Daoy (cell line): Measurements from ENCODE around the gene ISCA2. TPM values are rescaled to one million over a fixed set of nuclear protein-coding genes. Genes with fewer than 3 reads are reported as not detected.
A peak's percentile ranks its signal among the peaks of the same experiment; 100 is the strongest.
"Not testable (repeated sequence)": the region's sequence is repeated elsewhere in the genome, so short reads cannot be mapped to it uniquely, and the experiment has no call there.

ENCODE experiments used
- DNase-seq: peaks from one replicate; pipeline ENCODE4 v3.0.0-alpha.2; 2015; ENCODE audit warnings: low read depth
- total RNA-seq: library from RNA; depleted of rRNA; stranded (reverse); fragments of >200 nt; shearing (Covaris generic); gene quantifications from 2 replicates; pipeline ENCODE4 v1.2.3, GENCODE V29; 2014; rRNA removed

The ISCA2 gene, protein sequence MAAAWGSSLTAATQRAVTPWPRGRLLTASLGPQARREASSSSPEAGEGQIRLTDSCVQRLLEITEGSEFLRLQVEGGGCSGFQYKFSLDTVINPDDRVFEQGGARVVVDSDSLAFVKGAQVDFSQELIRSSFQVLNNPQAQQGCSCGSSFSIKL
- 27.1 and 27.8 TPM in 2 replicates for total RNA-seq

- DNase-seq: peak; percentile 100
Measured at GRCh38 chr14:74493343-74494261, at the start of gene ISCA2. TSS of gene ISCA2 (plus strand) at chr14:74493765. CDS start at chr14:74493775, 10 bp downstream.

GRCh38 chr14:74444866-74445265, 48.7 kb upstream of the ISCA2 start:
- no peak for DNase-seq

DNA sequence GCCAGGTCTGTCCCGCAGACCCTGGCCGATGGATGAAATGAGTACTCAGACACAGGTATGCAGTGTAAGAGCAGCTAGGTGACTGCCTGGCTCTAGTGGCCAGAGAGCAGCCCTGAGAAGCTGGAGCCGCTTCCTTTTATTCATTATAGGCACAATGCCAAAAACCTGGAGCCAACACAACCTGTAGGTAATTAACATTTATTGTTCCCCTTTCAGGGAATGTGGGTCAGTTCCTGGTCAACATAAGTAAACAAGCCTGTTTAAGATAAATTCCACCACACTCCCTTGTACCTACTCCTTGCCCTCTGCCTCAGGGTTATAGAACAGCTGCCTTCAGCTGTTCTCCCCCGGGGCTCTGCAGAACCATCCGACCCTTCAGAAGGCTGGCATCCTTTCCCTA, 39.2 kb upstream of the ISCA2 start:
- not testable (repeated sequence) for DNase-seq

DNA sequence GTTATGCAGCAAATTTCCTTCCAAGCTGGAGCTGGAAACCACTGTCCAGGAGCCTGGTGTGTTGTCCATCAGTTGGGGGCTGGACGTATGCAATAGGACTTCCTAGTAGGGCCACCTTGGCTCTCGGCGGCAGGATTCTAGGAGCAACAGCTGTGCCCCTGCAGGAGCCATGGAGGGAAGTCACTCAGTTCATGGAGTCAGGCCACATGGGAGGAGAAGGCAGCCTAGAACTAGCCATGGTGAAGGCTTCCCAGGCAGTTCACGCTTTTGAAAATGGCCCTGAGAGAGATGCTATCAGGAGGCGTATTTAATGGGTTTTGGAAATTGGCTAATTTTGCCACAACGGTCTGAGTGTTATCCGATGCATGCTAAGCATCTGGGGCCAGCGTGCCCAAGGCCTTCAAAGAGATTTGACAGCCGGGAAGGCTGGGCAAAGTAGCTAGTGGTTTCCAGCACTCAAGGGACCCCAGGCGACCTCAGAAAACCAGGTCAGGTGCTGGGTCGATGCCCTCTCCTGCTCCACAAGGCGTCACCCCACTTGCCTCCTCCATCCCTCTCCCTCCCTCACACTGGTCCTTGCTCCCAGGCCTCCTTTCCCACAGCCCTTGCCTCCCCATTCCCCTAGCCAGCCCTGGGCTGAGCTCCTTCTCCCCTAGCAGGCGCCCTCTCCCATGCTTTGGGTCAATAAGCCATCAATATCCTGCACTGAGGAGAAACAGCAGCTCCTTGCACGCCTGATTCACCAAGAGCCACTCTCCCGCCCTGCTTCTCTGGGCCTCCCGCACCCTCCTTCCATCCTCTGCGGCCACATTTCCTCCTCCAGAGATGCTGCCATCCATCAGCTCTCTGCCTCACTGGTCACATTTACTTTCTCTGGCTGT, 36.6 kb upstream of the ISCA2 start:
- DNase-seq: no peak

- DNase-seq: no peak
Measured at GRCh38 chr14:74457565-74457895, 36.0 kb upstream of the ISCA2 start.

DNA sequence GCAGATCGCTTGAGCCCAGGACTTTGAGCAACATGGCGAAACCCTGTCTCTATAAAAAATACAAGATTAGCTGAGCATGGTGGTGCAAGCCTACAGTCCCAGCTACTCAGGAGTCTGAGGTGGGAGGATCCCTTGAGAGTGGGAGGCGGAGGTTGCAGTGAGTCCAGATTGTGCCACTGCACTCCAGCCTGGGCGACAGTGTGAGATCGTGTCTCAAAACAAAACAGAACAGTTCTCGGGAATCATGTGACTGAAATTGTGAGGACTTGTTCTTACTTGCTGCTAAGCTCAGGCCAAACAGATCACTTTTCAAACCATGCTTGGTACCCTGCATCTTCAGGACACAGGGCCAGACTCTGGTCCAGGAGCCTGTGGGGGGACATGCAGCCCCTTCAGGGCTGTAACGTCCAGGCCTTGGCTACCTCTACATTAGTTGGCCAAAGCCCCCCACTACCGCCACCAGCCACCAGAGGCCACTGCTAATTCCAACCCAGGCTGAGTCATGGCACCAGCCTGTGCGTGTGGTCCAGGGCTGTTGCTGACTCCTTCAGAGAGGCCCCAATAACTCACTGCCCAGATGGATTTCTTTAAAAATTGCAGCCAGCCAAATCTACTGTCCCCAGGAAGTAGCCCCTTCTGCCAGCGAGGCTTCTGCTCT, 34.1 kb upstream of the ISCA2 start:
- peak; percentile 87 for DNase-seq

DNA sequence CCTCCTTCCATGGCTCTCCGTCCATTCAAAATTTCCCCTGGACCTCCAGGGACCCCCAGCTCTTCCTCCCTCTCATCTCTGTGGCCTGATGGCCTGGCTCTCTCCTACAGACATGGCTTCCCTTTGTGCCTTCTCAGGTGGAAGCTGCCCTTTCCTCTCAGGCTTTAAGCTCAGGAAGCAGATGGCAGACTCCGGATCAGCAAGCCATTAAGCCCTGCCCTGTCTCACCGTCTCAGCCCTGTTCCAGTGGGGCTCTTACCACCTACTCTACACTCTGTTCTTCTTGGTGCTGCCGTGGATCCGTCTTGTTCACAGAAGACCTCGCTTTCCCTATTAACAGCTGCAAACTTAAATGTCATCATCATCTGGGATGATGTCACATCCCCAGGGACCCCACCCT, 33.6 kb upstream of the ISCA2 start:
- no peak for DNase-seq

- no peak for DNase-seq
Measured at GRCh38 chr14:74462993-74463392, 30.6 kb upstream of the ISCA2 start.

- DNase-seq: no peak
Measured at GRCh38 chr14:74463697-74464096, 29.9 kb upstream of the ISCA2 start.

DNA sequence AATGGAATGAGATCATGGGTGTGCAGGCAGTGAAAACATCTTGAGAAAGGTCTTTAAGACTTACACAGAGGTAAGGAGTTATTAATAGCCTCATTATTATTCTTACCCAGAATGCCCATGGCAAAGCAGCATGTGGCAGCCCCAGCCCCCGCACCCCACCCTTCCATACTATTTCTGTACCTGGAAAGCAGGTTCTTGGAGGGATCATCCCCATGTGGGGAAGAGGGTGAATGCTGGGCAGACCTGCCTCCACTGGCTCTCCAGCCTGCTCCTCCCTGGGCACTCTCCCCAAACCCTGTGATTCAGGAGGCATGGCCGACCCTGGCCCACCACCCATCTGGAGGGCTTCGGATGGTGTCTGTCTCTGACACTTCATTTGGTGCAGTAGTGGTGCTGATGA, 28.8 kb upstream of the ISCA2 start:
- DNase-seq: no peak

- DNase-seq: no peak
Measured at GRCh38 chr14:74465335-74465734, 28.2 kb upstream of the ISCA2 start.

GRCh38 chr14:74468513-74468912, 25.1 kb upstream of the ISCA2 start:
- no peak for DNase-seq

DNA sequence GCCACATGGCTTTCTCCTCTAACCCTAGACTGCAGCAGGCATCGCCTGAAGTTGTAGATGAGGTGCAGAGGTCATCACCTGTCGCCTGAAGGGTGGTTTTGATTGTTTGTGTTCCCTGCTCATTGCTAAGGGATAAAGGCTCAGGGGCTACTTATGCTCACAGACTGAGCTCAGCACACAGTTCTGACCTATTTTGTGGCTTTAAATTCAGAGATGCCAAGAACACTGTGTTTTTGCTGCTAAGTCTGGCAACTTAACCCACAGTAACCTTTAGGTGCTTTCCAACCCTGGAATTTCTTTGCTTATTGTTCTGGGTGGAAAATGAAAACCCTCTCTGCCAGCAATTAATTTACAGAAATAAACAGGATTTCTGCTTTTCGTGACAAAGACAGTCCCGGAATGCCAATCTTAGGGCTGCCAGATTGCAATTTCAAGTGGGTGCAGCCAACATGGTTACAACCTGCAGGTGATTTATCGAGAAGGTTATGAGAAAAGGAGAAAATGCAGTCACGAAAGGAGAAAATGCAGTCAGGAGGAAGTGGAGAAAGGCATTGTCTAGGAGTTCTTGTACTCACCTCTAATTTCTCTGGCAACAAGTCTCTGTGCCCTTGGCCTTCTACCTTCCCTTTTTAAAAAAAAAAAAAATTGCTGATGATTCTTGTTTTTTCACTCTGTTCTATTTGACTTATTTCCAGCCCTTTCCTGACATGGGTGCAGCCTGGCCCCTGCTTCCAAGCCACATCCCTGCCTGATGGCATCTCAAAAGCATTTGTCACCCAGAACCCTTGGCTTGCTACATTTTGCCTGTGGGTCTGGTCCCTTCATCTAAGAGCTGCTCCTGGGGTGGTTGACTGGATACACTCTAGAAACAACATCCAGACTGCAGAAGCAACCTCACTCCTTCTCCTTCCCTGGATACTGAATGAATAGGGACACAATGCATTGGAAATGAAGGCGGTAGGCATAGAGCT, 23.7 kb upstream of the ISCA2 start:
- DNase-seq: no peak

DNA sequence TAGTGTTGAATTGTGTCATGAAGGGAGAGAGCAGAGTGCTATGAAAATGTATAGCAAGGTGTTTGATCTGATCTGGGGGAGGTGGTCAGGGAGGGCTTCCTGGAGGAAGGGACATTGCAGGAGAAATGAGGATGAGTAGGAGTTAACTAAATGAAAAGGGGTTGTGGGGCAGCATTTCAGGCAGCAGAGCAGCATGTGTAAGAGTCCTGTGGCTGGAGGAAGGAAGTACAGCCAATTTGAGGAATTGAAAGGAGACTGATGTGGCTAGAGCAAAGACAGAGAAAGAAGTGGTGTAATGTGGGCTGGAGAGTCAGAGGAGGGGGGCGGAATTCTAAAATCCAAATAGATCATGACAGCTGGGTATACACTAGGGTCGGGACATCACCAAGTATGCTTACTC, 21.0 kb upstream of the ISCA2 start:
- no peak for DNase-seq

- DNase-seq: no peak
Measured at GRCh38 chr14:74474376-74474775, 19.2 kb upstream of the ISCA2 start.

DNA sequence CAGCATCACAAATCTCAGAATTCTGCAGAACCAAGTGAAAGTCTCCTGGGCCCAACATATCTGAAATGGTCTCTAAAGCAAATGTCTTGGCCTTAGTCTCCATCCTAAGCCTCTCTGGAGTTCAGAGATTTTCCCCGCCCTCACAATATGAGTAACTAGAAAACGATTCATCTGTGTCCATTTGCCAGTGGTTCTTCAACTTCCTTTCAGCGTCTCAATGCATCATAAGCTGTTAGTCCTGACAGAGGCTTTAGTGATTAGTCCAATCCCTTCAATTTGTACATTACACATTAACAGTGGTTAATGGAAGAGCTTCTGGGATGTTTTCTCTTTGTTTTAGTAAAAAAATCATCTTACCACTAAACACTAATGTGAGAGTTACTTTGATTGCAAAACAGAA, 17.9 kb upstream of the ISCA2 start:
- peak; percentile 42 for DNase-seq

DNA sequence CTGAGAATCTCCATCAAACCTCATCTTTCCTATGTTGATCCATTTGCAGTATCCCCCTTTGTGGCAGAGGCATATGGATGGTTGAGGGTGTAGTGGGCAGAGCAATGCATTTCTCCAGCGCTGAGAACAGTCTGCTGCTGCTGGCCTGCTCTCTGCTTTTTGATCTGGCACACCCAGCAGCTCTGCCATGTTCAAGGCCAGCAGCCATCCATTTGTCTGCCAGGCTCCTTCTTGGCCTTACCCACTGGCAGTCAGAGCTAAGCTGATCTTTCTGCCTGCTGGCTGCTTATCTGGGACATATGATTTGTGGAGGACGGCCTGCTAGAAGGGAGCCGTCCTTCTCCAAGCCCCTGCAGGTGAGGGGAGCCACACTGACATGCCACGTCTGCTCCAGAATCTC, 17.5 kb upstream of the ISCA2 start:
- no peak for DNase-seq

DNA sequence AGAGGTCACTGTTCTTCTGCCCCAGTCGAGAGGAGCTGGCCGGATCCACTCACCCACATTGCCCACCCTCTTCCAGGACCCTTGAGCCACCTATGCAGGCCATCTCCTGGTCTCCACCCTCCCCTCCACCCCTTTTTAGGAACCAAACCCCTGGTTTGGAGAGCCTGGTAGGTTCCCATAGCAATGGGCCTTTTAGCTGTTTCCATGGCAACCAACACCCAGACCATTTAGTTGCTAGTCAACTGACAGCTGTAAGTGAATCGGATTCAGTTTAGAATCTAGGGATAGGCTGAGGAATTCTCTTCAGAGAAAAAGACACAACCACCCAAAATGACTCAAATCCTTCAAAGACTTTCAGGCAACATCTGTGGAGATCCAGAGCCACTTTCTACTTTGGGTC, 17.0 kb upstream of the ISCA2 start:
- DNase-seq: no peak

DNA sequence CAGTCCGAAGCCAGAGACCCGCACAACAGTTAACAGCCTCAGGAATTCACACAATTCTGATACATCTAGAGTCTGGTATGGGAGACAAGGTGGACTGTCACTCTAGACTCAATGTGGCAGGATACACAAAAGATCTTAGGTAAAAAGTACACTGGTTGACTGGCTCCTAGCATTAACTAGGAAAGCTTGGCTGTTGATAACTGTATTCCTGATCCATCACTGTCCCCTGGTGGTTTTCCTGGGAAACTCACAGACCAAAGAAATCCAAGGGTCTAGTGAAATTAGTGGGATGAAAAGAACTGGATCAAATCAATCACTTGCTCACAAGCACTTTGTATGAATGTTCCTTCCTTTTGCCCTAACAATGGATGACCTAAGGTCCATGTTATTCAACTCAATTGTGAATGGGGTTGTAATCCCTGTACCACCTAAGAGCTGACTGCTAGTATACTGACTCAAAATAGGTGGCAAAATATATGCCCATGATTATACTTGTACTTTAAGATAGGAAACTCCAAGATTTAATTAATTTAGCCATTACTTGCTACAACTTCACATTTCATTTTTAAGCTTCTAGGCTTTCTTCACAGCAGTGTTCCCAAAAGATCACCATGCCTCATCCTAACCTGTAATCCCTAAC, 14.4 kb upstream of the ISCA2 start:
- DNase-seq: no peak

DNA sequence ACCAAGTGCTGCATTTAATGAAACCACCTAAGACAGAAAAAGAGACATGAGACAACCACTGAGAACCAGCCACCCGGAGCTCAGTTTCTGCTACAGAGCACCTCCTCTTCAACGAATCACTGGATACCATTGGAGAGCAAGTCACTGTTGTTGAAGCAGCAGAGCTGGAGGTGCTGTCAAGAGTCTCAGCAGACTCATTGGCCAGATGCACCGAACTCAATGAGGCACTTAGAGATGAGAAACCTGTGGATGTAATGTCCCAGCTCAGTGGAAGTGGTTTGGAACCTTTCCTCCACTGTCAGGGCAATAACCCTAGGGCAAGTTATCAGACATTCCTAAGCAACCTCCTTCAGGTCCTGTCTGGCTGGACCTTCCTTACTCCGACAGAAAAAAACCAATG, 13.5 kb upstream of the ISCA2 start:
- no peak for DNase-seq
